GM21723 (cell line): Measurements from ENCODE around the gene ZNF41.
"Not testable (repeated sequence)": the region's sequence is repeated elsewhere in the genome, so short reads cannot be mapped to it uniquely, and the experiment has no call there.

Source experiments
- ATAC-seq: cut with Tn5 transposase; IDR thresholded peaks from one replicate; pipeline ENCODE4 v1.9.1; 2021; ENCODE audit warnings: mild to moderate bottlenecking, moderate library complexity; ENCODE audit not compliant: unreplicated experiment

The ZNF41 gene

DNA sequence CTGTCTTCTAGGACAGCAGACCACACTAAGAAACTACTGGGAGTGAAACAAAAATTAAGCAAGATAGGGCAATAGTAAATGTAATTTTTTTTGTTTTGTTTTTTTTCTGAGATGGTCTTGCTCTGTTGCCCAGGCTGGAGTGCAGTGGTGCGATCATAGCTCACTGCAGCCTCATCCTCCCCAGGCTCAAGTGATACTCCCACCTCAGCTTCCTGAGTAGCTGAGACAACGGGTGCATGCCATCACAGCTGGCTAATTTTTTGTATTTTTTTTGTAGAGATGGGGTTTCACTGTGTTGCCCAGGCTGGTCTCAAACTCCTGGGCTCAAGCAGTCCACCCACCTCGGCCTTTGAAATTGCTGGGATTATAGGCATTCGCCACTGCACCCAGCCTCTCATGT, 9.1 kb upstream of the ZNF41 start:
- ATAC-seq = not testable (repeated sequence)

DNA sequence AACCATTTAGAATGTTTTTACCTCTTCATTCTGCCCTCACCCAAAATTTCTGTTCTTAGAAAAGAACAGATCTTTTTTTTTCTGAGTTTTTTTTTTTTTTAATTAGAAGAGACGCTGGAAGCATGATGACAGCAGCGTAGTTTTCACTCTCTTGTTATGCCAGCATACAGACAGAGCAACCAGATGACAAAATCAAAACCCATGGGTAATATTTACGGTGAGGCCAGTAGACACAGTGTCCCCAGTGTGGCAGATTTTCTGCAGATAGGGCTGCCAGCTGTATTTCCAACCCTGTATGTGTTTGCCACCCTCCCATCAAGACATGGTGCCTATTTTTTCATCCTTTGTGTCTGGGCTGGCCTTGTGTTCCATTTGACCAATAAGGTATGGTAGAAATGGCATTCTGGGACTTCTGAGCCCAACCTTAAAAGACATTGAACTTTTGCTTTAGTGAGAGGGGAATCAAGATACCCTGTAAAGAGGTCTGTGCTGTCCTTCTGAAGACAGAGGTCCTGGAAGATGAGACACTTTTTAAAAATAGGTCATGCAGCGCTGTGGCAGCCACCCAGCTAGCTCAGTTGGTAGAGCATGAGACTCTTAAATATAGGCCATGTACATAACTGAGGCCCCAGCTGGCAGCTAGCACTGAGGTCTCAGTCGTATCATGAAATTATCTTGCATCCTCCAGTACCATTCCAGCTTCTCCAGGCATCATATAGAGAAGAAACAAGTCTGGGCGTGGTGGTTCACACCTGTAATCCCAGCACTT, 6.7 kb upstream of the ZNF41 start:
- ATAC-seq = no peak

DNA sequence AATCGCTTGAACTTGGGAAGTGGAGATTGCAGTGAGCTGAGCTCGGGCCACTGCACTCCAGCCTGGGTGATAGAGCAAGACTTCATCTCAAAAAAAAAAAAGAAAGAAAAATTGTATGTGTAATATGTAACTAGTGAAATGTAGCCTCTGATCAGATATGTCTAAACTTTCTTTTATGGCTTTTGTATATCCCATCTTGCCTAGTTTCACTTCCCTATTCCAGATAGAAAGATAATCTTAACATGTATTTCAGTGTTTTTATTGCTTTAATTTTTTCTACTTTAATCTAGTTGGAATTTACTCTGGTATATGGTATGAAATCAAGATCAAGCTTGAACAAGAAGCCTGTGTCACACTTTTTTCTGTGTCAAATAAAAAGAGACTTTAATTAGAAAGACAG, 1.9 kb upstream of the ZNF41 start:
- ATAC-seq = no peak

DNA sequence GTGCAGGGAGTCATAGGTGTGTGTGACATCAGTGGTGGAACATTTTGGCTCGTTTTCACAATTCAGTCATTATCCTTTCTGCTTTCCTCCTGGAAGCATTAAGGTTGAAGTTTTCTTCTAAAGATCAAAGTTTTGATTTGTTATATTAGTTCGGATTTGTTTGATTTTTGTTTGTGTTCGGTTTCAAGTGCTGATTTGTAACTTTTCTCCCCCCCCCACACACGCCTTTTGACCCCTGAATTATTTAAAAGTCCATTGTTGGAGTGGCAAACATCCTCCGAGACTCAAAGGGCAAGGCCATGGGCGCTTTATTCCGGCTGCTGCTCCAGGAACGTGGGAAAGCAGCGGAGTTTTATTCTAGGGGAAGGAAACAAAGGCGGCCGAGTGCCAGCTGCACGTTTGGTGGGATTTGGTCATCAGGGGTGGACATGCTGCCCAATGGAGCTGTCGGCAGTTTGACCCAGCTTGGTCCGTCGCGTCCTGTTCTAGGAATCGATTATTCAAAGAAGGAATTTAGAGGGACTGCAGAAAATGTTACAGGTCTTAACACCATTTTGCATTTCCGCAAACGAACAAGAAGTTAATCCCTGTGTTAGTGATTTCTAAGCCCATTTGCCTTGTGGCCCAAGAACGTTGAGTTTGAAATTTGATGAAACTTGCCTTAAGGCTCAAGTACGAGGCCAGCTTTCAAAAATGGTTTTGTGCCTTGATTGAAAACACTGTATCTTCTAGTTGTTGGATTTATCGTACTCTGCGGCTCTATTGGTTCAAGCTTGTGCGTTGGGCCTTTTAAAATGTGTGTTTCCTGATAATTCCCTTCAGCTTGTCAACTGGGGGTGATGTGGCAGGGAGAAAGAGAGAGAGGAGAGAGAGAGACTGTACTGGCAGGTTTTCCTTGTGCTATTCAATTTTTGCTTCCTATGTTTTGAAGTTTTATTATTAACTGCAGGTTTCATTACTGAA, 565 bp upstream of the ZNF41 start:
- no peak for ATAC-seq

DNA sequence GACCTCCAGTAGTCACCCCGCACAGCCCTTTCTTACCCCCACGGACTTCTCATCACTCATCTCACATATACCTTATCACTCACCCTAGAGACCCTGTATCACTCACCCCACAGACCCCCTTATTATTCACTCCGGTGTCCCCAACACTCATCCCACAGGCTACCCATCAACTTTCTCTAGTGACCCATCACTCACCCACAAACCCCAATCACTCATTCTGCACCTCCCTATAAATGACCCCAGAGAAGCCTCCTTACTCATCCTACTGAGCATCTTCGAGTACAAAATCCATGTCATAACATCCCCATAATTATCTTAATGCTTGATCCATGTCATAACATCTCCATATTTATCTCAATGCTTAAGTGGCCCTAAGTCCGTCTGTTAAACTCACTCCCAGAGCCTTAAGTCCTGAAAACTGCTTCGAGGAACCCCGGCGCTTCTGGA, 934 bp downstream of the ZNF41 start:
- peak; percentile 7 for ATAC-seq

DNA sequence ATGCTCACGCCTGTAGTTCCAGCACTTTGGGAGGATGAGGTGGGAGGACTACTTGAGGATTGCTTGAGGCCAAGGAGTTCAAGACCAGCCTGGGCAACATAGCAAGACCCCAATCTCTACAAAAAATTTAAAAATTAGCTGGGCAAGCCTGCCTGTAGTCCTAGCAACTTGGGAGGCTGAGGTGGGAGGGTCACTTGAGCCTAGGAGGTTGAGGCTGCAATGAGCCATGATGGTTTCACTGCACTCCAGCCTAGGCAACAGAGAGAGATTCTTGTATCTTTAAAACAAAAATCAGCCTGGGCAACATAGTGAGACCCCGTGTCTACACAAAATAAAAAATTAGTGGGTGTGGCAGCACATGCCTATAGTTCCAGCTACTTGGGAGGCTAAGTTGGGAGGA, 1.9 kb downstream of the ZNF41 start:
- ATAC-seq = no peak

DNA sequence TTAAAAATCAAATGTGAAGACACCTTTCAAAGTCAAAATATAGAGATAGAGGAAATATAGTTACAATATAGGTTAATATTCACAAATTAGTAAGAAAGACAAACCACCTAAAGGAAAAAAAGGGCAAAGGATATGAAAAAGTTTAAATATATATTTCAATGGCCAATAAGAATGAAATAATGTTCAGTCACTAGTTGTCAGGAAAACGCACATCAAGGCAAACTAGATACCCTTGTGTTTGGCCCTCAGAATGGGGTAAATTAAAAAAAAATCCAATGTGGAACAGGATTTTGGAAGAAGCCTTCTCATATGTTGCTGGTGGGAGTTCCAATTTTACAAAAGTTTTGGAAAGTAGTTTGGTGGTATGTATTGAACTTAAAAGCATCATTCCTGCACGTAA, 2.4 kb downstream of the ZNF41 start:
- no peak for ATAC-seq

DNA sequence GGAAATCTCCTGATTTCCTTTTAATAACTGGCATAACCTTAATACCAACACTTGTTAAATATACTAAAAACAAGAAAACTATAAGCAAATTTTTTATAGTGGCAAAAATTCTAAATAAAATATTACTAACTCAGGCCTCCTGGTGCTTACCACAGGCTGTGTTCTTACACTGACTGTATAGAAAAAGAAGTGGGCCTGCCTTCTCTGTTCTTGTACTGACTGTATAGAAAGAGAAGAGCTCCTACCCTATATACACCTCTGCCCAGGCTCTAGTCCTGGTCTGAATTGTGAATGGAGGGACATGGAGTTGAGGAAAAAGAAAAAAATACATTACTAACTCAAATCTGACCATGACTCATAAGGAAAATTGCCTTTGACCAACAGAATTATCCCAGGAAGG, 7.5 kb downstream of the ZNF41 start:
- ATAC-seq = no peak

DNA sequence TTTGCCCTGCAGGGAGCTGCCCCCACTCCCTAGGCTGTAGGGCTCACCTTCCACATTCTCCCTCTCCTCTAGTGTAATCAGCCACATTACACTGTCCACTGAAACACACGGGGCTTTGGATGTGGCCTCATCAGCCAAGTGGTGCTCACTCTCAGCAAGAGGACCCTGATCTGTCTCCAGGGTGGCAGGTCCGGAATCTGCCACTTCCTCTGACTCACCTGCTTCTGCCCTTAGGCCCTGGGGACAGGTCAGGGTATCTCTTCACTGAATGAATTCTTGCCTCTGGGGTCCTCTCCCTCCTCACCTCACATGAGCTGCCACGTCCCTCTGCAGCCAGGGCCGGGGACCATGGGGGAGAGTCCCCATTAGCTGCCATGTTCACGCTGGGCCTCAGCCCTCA, 15.9 kb downstream of the ZNF41 start:
- no peak for ATAC-seq

DNA sequence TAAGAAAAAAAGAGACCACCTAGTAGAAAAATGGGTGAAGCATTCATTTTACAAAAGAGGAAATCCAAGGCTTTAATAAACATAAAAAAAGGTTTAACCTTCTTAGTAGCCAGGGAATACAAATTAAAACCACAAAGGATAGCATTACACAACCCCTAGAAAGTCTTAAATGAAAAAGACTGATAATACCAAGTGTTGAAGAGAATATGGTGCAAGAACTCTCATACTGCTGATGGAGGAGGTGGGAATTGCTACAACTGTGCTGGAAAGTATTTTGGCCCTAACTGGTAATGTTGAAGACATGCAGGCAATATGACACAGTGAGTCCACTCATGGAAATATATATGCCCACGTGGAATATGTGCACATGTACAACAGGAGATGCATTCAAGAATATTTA, 22.5 kb downstream of the ZNF41 start:
- ATAC-seq = no peak

DNA sequence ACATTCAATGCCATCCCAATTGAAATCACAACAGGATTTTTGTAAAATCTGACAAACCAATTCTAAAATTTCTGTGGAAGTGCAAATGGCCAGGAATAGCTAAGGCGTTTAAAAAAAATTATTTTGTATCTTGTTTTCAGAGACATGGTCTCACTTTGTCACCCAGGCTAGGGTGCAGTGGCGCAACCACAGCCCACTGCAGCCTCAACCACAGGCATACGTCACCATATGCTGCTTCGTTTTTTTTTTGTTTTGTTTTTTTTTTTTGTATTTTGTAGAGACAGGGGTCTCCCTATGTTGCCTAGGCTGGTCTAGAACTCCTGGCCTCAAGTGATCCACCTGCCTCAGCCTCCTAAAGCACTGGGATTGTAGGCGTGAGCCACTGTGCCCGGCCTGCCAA, 24.5 kb downstream of the ZNF41 start:
- no peak for ATAC-seq

DNA sequence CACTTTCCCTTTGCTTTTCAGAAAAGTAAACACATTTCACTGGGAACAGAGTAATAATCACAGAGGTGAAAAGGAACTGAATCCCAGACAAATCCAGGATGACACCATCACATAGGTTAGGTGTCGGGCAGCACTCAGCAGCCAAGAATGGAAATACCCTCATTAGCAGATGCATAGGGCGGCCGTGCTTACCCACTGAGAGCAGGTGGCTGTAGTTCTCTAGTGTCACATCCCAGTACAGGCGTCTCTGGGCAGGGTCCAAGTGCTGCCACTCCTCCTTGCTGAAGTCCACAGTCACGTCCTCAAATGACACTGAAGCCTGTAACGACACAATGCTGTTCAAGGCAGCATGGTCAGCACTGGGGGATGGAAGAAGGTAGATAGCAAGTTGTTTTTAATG, 26.9 kb downstream of the ZNF41 start:
- ATAC-seq = no peak

DNA sequence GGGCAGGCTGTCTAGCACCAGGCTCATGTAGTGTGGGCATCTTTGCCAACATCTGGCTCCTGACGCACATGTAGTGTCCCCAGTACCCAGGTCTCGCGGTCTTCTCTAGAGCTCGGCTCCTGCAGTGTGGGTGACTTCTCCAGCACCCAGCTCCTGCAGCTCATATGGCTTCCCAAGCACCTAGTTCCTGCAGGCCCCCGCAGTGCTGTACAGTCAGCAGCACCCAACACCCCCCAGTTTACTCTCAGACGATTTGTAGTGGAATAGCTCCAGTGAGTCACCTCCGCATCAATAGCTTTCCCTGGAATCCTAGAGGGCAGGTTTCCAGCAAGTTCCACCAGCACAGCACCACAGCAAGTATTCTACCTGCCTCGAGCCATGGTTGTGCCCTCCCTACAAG, 30.9 kb downstream of the ZNF41 start:
- ATAC-seq = no peak

DNA sequence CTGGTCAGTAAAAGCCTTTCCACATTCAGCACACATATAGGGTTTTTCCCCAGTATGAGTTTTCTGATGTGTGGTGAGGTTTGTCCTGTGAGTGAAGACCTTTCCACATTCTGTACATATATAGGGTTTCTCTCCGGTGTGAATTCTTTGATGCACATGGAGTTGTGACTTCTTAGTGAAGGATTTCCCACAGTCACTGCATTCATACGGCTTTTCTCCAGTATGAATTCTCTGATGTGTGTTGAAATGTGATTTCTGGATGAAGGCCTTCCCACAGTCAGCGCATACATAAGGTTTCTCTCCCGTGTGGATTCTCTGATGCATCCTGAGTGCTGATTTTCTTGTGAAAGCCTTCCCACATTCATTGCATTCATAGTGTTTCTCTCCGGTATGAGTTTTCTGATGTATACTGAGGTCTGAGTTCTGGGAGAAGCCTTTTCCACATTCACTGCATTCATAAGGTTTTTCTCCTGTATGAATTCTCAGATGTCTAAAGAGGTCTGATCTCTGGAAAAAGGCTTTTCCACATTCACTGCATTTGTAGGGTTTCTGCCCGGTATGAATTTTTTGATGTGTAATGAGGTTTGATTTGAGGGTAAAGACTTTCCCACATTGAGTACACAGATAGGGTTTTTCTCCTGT, 34.7 kb downstream of the ZNF41 start:
- no peak for ATAC-seq

DNA sequence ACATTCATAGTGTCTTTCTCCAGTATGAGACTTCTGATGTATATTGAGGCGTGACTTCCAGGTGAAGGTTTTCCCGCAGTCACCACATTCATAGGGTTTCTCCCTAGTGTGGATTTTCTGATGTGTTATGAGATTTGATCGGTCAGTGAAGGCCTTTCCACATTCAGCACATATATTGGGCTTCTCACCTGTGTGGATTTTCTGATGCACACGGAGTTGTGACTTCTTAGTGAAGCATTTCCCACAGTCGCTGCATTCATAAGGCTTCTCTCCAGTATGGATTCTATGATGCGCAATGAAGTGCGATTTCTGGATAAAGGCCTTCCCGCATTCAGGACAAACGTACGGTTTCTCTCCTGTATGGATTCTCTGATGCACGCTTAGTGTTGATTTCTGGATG, 35.4 kb downstream of the ZNF41 start:
- ATAC-seq = no peak

DNA sequence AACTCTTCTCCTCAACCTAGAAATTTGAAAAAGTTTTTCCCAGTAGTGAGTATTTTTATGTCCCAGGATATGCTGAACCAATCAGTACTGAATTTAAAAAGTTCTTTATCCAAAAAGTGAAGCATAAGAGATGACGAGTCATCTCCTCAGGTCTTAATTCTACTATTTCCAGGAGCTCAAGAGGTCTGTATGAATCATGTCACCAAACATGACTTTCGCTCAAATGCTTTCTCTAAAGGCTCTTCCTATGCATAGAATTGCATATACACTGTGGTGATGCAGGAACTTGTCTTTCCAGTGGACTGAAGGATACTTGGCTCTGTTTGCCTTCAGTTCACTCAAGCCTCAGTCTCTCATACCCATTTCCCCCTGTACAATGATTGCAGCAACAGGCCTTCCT, 36.1 kb downstream of the ZNF41 start:
- no peak for ATAC-seq

DNA sequence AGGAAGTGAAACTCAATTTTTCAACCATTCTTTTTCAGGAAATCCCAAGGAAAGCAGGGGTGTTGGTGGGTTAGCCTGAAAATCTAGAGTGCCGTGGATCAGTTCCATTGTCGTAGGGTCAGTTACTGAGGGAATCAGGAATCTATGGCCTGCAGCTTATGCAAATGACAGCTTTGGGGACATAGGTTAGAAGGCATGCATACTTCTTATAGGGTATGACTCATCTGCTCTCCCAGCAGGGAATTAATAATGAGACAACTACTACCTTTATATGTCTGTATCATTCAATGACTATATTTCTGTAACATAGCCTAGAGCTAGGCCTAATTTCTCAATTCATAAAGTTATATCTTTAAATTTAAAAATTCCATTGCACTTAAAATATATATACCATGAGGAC, 36.6 kb downstream of the ZNF41 start:
- ATAC-seq = no peak

DNA sequence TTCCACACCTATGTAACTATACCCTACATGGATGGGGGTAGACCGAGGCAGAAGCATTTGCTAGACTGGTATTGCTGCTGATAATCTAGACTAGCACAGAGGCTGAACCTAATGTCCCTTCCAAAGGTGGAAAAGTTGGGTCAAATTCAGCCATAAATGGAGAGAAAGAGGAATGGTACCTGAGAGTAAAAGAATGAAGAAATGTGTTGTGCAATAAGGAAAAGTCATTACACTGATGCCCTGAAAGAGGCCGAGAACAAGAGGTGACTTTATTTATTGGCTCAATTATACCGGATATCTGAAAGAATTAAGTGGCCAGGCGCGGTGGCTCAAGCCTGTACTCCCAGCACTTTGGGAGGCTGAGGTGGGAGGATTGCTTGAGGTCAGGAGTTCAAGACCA, 52.1 kb downstream of the ZNF41 start:
- no peak for ATAC-seq

DNA sequence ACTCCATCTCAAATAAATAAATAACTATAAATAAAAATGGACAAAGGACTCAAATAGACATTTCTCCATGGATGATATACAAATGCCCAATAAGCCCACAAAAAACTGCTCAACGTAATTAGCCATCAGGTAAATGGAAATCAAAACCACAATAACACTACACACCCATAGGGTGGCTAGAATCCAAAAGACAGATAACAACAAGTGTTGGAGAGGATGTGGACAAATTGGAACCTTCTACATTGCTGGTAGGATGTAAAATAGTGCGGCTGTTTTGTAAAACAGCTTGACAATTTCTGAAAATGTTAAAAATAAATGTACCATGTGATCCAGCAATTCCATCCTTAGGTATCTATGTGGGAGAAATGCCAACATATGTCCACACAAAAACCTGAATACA, 60.6 kb downstream of the ZNF41 start:
- no peak for ATAC-seq

DNA sequence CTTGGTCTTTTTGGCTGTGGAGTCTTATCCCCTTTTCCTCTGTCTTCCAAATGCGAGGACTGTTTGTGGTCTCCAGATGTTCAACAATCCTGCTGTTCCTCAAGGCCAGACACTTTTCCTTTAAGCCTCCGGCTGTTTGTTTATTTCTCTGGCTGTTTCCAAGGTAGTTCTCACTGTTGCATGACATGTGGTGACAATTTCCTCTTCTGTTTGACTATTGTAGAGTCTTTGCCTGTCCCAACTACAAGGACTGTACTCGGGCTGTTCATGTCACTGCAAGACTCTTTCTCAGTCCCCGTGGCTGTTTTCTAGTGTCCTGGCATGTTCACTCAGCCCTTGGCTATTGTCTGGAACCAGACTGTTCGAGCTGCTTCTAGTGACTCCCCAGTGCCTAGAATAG, 62.1 kb downstream of the ZNF41 start:
- ATAC-seq = no peak

DNA sequence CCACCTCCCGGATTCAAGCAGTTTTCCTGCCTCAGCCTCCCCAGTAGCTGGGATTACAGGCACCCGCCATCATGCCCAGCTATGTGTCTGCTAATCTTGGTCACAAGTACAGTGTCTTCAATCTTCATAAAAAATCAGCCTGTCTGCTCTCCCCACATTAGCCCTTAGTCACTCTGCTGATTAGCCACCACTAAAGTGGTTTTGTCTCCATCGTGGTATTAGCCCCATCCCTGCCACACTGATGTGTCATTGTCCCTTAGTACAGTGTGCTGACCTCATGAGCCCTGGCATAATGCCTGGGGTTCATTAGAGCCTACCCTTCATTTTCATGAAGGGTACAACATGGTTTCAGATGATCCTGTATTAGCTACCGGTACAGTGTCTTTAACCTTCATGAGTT, 62.8 kb downstream of the ZNF41 start:
- no peak for ATAC-seq

DNA sequence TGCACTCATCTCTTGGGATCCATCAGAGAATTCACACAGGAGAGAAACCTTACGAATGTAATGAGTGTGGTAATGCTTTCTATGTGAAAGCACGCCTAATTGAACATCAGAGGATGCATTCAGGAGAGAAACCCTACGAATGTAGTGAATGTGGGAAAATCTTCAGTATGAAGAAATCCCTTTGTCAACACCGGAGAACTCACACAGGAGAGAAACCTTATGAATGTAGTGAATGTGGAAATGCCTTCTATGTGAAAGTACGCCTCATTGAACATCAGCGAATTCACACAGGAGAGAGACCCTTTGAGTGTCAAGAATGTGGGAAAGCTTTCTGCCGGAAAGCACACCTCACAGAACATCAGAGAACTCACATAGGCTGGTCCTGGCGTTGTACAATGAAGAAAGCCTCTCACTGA, 69.8 kb downstream of the ZNF41 start:
- ATAC-seq = no peak
